Erythroblast (primary cell): ENCODE results near the gene S100A16.

Source experiments
- DNase-seq, 2 experiments: peaks; one replicate each; lab custom pipeline; 2025; lab: John Stamatoyannopoulos, UW
- GATA1 ChIP-seq: IDR thresholded peaks from 2 replicates; pipeline ENCODE4 v1.6.1; 2011; ENCODE audit warnings: low read depth, mild to moderate bottlenecking, control low read depth, low read length, moderate library complexity
- POLR2A ChIP-seq: IDR thresholded peaks from 2 replicates; pipeline ENCODE4 v1.6.1; 2011; ENCODE audit warnings: mild to moderate bottlenecking, low read length

The S100A16 gene

DNA sequence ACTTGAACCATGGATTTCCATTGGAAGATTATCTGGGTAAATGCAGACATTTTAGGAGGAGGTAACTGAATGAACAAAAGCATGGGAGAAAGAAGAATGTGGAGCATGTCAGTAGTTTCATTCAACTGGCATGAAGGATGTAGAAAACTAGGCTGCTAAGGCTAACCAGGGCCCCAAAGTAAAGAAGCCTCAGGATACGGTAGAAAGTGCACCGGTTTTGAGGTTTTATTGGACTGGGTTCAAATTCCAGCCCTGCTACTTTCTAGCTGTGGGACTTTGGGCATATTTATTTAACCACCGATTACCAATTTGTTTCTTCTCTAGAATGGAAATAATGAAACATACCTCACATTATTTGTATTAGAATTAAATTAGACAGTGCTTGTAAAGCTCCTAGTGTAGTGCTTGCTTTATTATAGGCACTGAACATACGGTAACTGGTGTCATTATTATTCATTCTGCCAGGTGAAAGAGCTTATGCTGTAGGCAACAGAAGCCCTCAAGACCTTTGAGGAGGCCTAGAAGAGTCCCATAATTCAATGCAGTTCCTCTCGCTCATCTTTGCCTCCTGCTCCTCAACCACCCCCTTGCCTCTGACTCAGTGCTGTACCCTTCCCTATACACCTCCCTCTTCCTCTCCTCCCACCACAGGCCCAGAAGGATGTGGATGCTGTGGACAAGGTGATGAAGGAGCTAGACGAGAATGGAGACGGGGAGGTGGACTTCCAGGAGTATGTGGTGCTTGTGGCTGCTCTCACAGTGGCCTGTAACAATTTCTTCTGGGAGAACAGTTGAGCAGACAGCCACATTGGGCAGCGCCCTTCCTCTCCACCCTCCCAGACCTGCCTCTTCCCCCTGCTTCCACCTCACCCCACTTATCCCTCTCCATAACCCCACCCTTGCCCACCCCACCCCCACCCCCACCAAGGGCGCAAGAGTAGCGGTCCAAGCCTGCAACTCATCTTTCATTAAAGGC is 18.4 kb upstream of the S100A16 start:
- no peak for TF ChIP-seq POLR2A
- TF ChIP-seq GATA1, result no peak
- no peak for DNase-seq

- TF ChIP-seq GATA1 (no peak), POLR2A (no peak)
- no peak for DNase-seq
These were observed 17.4 kb upstream of the S100A16 start for GRCh38 chr1:153630384-153630783.

- no peak for DNase-seq
- TF ChIP-seq GATA1, result no peak
- TF ChIP-seq POLR2A, result no peak
These were observed 17.0 kb upstream of the S100A16 start for GRCh38 chr1:153629971-153630370.

GRCh38 chr1:153629343-153629665 is 16.4 kb upstream of the S100A16 start:
- no peak for DNase-seq
- no peak for TF ChIP-seq POLR2A
- no peak for TF ChIP-seq GATA1

DNA sequence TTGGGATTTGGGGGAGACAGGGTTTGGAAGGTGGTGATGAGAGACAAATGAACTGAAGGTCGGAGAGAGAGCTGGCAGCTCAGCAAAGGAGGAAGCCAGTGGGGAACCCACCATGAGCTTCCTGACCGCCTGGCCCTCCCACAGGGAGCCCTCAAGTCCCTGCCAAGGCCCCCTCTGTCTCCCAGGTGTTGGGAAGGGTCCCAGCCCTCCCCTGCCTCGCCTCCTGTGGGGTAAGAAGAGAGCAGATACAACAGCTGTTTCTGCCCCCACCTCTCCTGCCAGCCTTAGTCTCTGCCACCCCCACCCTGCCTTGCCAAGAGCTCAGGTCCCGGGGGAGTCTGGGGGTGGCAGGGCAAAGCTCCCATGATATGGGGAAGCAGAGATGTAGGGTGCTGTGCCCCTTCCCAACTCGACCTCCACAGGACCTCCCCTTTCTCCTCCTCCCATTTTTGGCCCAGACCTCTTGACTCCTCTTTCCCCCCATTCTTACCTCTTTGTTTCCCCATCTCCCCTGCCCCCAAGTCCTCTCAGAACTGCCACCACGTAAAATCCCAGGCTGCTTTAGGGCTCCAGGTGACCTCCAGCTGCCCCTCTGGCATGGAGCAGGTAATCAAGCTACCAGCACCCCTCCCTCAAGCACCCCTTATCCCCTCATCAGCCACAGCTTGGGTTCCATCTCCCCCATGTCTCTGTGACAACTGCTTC is 15.9 kb upstream of the S100A16 start:
- no peak for TF ChIP-seq POLR2A
- no peak for TF ChIP-seq GATA1
- no peak for DNase-seq

DNA sequence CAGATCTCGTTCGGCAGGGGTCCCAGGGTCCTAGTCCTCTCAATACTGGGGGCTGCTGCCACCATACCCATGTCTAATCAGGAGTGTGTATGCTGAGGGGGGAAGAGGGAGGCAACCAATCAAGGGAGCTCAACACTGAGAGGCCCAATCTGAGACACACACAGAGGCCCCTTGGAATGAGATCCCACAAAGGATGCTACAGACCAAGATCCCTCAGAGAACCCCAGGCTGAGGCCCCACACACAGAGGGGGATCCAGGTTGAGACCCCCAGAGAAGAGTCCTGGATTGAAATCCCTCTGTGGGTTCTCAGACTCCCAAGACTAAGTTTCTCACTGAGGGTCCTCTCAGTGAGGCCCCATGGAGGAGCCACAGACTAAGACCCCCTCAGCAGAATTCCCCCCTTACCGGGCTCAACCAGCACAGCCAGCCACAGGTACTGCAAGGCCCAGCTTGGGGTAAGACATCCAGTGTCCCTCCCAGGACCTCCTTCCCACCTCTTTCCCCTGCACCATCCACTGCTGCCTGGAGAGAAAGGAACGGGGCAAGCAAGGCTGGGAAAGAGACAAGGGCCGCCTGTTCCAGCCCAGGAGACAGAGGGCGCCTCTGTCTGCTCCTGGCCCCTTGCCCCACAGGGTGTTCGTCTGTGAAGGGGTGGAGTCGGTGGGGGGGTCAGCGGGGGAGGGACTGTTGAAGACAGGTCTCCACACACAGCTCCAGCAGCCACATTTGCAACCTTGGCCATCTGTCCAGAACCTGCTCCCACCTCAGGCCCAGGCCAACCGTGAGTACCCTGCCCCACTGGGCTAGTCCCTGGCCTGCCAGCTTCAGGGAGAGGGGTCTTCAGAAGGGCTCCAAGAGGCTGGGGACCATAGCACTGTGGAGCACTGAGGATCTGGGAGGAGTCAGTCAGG is 15.0 kb upstream of the S100A16 start, which contains the start of gene S100A1:
S100A1 (plus strand) TSS at position 720 of the 912 bp plus-strand sequence. CDS start 2,088 bp downstream, outside the sequence.
- DNase-seq, result peak; percentile 18 to 19
- TF ChIP-seq POLR2A (no peak), GATA1 (no peak)

GRCh38 chr1:153626904-153627714 is 14.2 kb upstream of the S100A16 start, which contains the start of gene S100A13:
S100A13 (minus strand) TSS chr1:153627505; CDS start chr1:153626472, 1,033 bp downstream.
- no peak for TF ChIP-seq GATA1
- TF ChIP-seq POLR2A, result no peak
- peak; percentile 62 to 77 for DNase-seq

- no peak for DNase-seq
- no peak for TF ChIP-seq POLR2A
- TF ChIP-seq GATA1, result no peak
These were observed 13.6 kb upstream of the S100A16 start for GRCh38 chr1:153626477-153626903.

DNA sequence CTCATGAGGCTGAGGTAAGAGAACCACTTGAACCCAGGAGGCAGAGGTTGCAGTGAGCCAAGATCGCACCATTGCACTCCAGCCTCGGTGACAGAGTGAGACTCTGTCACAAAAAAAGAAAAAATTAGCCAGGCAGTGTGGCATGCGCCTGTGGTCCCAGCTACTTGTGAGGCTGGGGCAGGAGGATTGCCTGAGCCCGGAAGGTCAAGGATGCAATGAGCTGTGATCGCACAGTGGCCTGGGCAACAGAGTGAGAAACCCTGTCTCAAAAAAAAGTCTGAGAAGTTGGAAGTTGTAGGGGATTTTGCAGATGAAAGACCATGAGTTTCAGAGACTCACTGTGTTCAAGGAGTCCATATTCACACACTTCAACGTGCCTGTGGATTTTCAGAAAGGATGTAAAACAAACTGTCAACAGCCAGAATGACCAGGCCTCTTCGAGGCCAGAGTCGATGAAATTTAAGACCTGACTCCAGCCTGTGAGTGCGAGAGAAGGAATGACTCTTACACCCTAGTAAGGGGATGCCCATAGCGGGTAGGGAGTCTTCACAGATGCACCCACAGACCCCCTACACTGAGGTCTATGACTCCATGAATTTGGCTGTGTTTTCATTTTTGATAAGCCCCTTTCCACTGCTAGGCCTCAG is 12.2 kb upstream of the S100A16 start:
- TF ChIP-seq GATA1 (no peak), POLR2A (no peak)
- no peak for DNase-seq

- no peak for DNase-seq
- no peak for TF ChIP-seq GATA1
- no peak for TF ChIP-seq POLR2A
These were observed 10.2 kb upstream of the S100A16 start for GRCh38 chr1:153623101-153623500.

DNA sequence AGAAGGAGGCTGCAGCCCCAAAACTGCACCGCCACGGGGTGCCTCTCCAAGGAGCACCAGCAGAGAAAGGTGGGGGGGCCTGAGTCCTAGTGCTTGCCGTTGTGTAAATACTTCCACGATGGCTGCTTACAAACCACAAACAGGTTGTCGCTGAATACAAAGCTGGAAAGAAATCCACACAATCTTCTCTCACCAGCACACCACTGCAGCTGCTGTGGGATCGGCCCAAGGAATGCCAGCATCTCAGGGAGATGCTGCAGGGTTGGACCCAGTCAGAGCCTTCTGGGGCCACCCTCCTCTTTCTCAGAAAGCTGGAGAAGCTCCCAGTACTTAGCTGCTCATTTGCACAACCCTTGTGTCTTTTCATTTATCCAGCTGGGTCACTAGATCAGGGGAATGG is 6.2 kb upstream of the S100A16 start:
- no peak for DNase-seq

DNA sequence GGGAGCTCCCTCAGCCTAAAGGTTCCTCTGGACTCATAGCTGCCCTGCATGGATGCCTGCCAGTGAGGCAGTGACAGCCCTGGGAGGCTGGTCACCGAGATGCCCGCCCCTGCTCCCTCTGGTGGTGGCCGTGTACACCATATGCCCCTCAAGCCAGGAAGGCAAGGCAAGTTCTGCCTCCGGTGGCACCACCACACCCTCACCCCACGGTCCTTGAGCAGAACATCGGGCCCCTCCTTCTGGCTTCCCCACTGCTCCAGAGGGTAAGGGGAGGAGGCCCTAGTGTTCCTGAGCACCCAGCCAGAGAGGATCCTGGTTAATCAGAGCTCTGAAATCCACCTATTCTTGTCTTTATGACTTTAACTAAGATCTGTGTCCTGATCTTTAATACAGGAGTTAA is 4.7 kb upstream of the S100A16 start:
- TF ChIP-seq GATA1, result no peak
- no peak for TF ChIP-seq POLR2A
- DNase-seq, result peak; percentile 82 to 87

More for the DNA sequence above, 6.2 kb upstream of the S100A16 start:
- no peak for TF ChIP-seq POLR2A
- no peak for TF ChIP-seq GATA1
